ENCODE measurements around the gene FGGY.

FGGY gene

DNA sequence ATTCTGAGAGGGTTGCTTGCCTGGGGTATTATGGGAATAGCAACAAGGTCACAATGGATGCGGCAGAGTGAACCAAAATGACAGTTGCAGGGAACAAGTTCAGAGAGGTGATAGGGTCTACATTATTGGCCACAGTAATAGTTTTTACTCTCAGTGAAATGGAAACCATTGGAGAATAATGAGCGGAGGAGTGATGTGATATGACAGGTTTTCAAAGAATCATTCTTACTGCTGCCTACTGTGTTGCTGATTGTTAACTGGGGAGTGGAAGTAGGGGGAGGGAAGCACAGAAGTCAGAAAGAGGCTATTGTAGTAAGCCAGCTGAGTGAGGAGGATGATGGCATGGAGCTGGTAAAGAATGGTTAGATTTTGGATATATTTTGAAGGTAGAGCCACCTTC is 322.7 kb downstream of the FGGY start:
- no peak overlapping the region for H3K4me3 ChIP-seq (ENCODE audit: low read depth in 1 of 2, low read length in 2 of 2)
- H3K9ac ChIP-seq (ENCODE audit: low read depth in 1 of 2, low read length in 2 of 2): no peak overlapping the region

DNA sequence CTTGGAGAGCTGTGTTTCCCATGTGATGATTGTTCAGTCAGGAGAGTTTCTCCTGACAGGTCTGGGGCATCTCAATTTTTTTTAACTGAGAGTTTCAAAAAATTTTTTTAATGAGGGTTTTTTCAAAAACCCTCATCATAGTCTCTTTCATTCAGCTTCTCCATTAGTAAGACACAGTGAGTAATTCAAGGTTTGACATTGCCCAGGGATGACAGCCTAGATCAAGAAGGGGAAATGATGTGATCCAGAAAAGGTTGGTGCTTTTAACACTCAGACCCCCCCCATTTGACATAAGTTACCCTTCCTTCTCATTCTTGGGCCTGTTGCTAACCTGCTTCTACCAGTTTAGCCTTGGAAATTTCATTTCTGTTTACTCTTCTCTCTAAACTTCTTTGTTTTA is 328.5 kb downstream of the FGGY start:
- Histone ChIP-seq H3K27me3 (ENCODE audit: control insufficient read depth in 1 of 2, insufficient read depth in 2 of 2, low read length in 2 of 2) (no peaks in the 10 kb centered on the region), H3K4me3 (ENCODE audit: low read depth in 1 of 2, low read length in 2 of 2) (no peak overlapping the region), H3K36me3 (ENCODE audit: control insufficient read depth in 1 of 2, insufficient read depth in 2 of 2, low read length in 2 of 2) (no peaks in the 10 kb centered on the region), H3K4me1 (ENCODE audit: control insufficient read depth in 1 of 2, insufficient read depth in 2 of 2, low read length in 2 of 2) (no peaks in the 10 kb centered on the region), H3K9me3 (ENCODE audit: control insufficient read depth in 1 of 2, low read length in 2 of 2) (no peaks in the 10 kb centered on the region), H3K9ac (ENCODE audit: low read depth in 1 of 2, low read length in 2 of 2) (no peak overlapping the region), H3K27ac (ENCODE audit: low read depth, low read length) (no peak overlapping the region)

More for the DNA sequence above, 322.7 kb downstream of the FGGY start:
- Histone ChIP-seq H3K27ac (ENCODE audit: low read depth, low read length) (no peak overlapping the region), H3K4me1 (ENCODE audit: control insufficient read depth in 1 of 2, insufficient read depth in 2 of 2, low read length in 2 of 2) (no peaks in the 10 kb centered on the region), H3K9me3 (ENCODE audit: control insufficient read depth in 1 of 2, low read length in 2 of 2) (no peaks in the 10 kb centered on the region), H3K36me3 (ENCODE audit: control insufficient read depth in 1 of 2, insufficient read depth in 2 of 2, low read length in 2 of 2) (no peaks in the 10 kb centered on the region), H3K27me3 (ENCODE audit: control insufficient read depth in 1 of 2, insufficient read depth in 2 of 2, low read length in 2 of 2) (no peaks in the 10 kb centered on the region)

DNA sequence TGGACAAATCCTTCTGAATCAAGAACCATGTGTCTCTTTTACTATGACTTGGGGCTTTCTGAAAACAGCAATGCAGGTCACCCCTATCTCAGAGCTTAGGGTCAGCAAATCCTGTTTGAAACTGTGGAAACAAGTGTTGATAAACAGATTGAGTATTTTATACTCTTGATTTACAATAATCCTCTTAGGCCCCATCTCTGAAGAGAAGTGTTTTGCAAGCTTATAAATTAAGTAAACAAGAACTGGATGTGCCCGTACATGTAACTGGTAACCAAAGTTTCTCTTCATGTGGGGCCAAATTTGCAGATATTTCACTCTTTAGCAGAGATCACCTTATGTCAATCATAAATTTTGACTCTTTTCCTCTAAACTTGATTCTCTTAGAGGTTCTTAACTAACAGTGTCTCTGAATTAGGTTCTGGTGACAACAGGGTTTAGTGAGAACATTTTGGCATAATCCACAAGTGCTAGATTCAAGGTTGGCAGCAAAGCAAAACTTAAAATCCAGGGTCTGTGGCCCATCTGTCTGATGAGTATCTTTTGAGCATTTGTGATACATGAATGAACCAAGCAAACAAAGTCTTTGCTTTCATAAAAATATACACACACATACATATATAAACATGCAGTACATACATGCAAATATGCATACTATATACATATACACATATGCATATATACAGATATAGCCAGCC is 334.8 kb downstream of the FGGY start:
- H3K27ac ChIP-seq (ENCODE audit: low read depth, low read length): no peak overlapping the region
- no peaks in the 10 kb centered on the region for H3K9me3 ChIP-seq (ENCODE audit: control insufficient read depth in 1 of 2, low read length in 2 of 2)
- H3K36me3 ChIP-seq (ENCODE audit: control insufficient read depth in 1 of 2, insufficient read depth in 2 of 2, low read length in 2 of 2): no peaks in the 10 kb centered on the region
- H3K9ac ChIP-seq (ENCODE audit: low read depth in 1 of 2, low read length in 2 of 2): no peak overlapping the region
- H3K4me1 ChIP-seq (ENCODE audit: control insufficient read depth in 1 of 2, insufficient read depth in 2 of 2, low read length in 2 of 2): no peaks in the 10 kb centered on the region
- H3K27me3 ChIP-seq (ENCODE audit: control insufficient read depth in 1 of 2, insufficient read depth in 2 of 2, low read length in 2 of 2): no peaks in the 10 kb centered on the region
- no peak overlapping the region for H3K4me3 ChIP-seq (ENCODE audit: low read depth in 1 of 2, low read length in 2 of 2)

DNA sequence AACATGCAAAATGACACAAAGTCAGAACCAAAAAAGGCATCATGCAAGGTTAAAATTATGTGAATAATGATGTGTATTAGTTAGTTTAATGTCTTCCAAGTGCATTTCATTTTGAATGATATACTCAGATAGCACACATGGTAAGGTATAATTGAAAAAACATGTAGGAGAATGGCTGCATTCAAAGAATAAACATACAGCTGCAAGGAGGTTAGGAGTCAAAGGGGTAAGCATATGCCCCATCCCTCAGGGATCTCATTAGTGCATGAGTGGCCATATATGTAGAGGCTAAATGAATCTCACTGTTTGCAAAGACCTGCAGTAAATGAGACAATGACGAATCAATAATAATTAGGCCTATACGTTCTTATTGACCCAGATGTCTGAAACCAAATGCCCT is 338.2 kb downstream of the FGGY start:
- no peak overlapping the region for H3K27ac ChIP-seq (ENCODE audit: low read depth, low read length)
- no peaks in the 10 kb centered on the region for H3K27me3 ChIP-seq (ENCODE audit: control insufficient read depth in 1 of 2, insufficient read depth in 2 of 2, low read length in 2 of 2)
- H3K9me3 ChIP-seq (ENCODE audit: control insufficient read depth in 1 of 2, low read length in 2 of 2): no peaks in the 10 kb centered on the region
- H3K4me3 ChIP-seq (ENCODE audit: low read depth in 1 of 2, low read length in 2 of 2): no peak overlapping the region
- H3K4me1 ChIP-seq (ENCODE audit: control insufficient read depth in 1 of 2, insufficient read depth in 2 of 2, low read length in 2 of 2): peaks cover 0 to 5% of the 10 kb centered on the region in 2 donors
- H3K9ac ChIP-seq (ENCODE audit: low read depth in 1 of 2, low read length in 2 of 2): no peak overlapping the region
- H3K36me3 ChIP-seq (ENCODE audit: control insufficient read depth in 1 of 2, insufficient read depth in 2 of 2, low read length in 2 of 2): no peaks in the 10 kb centered on the region

DNA sequence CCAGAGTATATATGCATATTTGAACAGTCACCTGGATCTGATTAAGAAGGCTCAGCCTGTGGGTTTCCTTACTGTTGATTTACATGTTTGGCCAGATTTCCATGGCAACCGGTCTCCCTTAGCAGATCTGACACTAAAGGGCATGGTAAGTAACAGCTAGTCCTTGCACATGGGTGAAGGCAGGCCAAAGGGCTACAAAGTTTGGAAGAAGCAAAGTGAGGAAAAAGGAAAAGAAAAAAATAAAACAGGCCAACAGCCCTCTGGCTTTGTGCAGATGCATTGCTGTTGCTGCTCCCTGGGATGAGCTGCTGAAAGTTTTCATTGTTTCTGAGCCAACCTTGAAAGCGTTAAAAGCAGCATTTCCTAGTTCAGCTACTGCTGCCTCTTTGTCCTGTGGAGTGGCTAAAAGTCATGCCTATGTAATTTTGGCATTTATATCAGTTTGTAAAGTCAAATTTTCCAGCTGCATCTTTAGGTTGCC is 341.4 kb downstream of the FGGY start:
- Histone ChIP-seq H3K4me1 (ENCODE audit: control insufficient read depth in 1 of 2, insufficient read depth in 2 of 2, low read length in 2 of 2) (peaks cover 0 to 5% of the 10 kb centered on the region in 2 donors), H3K9me3 (ENCODE audit: control insufficient read depth in 1 of 2, low read length in 2 of 2) (no peaks in the 10 kb centered on the region), H3K27me3 (ENCODE audit: control insufficient read depth in 1 of 2, insufficient read depth in 2 of 2, low read length in 2 of 2) (no peaks in the 10 kb centered on the region), H3K27ac (ENCODE audit: low read depth, low read length) (no peak overlapping the region), H3K9ac (ENCODE audit: low read depth in 1 of 2, low read length in 2 of 2) (no peak overlapping the region), H3K36me3 (ENCODE audit: control insufficient read depth in 1 of 2, insufficient read depth in 2 of 2, low read length in 2 of 2) (no peaks in the 10 kb centered on the region), H3K4me3 (ENCODE audit: low read depth in 1 of 2, low read length in 2 of 2) (no peak overlapping the region)

DNA sequence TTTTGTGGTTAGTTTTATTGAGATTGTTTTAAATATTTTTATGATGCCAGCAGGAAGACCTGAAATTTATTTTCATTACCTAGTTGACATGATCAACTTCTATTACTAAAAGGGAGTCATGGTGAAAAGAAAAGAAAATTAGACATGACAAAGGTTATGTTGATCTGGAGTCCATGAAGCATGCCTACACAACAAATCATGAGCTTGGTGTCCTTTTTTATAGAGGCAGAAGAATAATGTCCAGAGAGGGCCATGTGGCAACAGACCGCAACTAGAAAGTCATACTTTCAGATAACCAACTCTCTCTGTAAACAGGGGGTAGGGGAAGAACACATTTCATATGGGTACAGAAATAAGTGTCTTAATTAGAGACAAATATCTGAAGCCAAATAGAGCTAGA is 342.4 kb downstream of the FGGY start:
- H3K9me3 ChIP-seq (ENCODE audit: control insufficient read depth in 1 of 2, low read length in 2 of 2): no peaks in the 10 kb centered on the region

DNA sequence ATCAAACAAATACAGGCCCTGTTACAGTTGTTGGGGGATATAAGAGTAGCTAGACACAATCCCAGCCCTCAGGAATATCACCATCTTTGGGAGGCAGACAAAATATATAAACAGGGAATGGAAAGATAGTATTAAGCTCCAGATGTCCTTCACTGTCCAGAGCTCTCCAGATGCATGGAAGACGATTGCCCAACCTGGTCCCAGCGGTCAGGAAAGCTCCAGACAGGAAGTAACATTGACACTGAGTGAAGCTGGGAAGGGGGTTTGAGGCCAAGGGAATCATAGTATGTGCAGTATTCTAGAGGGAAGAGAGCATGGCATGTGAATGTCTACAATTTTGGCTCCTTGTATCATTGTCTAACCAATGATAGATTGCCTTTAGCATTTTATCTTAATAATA is 344.0 kb downstream of the FGGY start:
- Histone ChIP-seq H3K4me1 (ENCODE audit: control insufficient read depth in 1 of 2, insufficient read depth in 2 of 2, low read length in 2 of 2) (peaks cover 0 to 5% of the 10 kb centered on the region in 2 donors), H3K27me3 (ENCODE audit: control insufficient read depth in 1 of 2, insufficient read depth in 2 of 2, low read length in 2 of 2) (no peaks in the 10 kb centered on the region), H3K4me3 (ENCODE audit: low read depth in 1 of 2, low read length in 2 of 2) (no peak overlapping the region), H3K27ac (ENCODE audit: low read depth, low read length) (no peak overlapping the region), H3K9ac (ENCODE audit: low read depth in 1 of 2, low read length in 2 of 2) (no peak overlapping the region), H3K36me3 (ENCODE audit: control insufficient read depth in 1 of 2, insufficient read depth in 2 of 2, low read length in 2 of 2) (no peaks in the 10 kb centered on the region), H3K9me3 (ENCODE audit: control insufficient read depth in 1 of 2, low read length in 2 of 2) (no peaks in the 10 kb centered on the region)

More for the DNA sequence above, 342.4 kb downstream of the FGGY start:
- H3K4me1 ChIP-seq (ENCODE audit: control insufficient read depth in 1 of 2, insufficient read depth in 2 of 2, low read length in 2 of 2): peaks cover 0 to 5% of the 10 kb centered on the region in 2 donors
- H3K4me3 ChIP-seq (ENCODE audit: low read depth in 1 of 2, low read length in 2 of 2): no peak overlapping the region
- H3K9ac ChIP-seq (ENCODE audit: low read depth in 1 of 2, low read length in 2 of 2): no peak overlapping the region
- H3K36me3 ChIP-seq (ENCODE audit: control insufficient read depth in 1 of 2, insufficient read depth in 2 of 2, low read length in 2 of 2): no peaks in the 10 kb centered on the region
- no peaks in the 10 kb centered on the region for H3K27me3 ChIP-seq (ENCODE audit: control insufficient read depth in 1 of 2, insufficient read depth in 2 of 2, low read length in 2 of 2)
- H3K27ac ChIP-seq (ENCODE audit: low read depth, low read length): no peak overlapping the region

DNA sequence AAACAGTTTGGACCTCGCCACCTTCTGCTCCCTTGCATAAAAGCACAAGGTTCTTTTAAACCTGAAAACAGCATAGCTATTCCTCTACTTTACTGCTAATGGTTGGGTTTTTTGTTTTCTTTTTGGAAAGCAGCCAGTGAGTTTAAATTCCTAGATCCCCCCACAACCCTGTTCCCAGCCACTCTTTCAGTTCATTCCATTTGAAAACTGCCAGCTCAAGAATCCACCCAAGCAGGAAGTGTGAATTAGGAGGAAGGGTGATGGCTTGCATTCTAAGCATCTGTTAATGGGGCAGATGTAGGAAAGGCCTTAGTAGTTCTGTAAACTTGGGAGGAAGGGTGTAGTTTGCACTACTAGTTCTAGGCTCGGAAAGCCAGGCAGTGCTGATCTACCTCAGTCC is 344.9 kb downstream of the FGGY start:
- no peak overlapping the region for H3K4me3 ChIP-seq (ENCODE audit: low read depth in 1 of 2, low read length in 2 of 2)
- no peaks in the 10 kb centered on the region for H3K9me3 ChIP-seq (ENCODE audit: control insufficient read depth in 1 of 2, low read length in 2 of 2)
- H3K27ac ChIP-seq (ENCODE audit: low read depth, low read length): no peak overlapping the region
- no peaks in the 10 kb centered on the region for H3K27me3 ChIP-seq (ENCODE audit: control insufficient read depth in 1 of 2, insufficient read depth in 2 of 2, low read length in 2 of 2)
- H3K36me3 ChIP-seq (ENCODE audit: control insufficient read depth in 1 of 2, insufficient read depth in 2 of 2, low read length in 2 of 2): no peaks in the 10 kb centered on the region
- peaks cover 0 to 5% of the 10 kb centered on the region in 2 donors for H3K4me1 ChIP-seq (ENCODE audit: control insufficient read depth in 1 of 2, insufficient read depth in 2 of 2, low read length in 2 of 2)
- no peak overlapping the region for H3K9ac ChIP-seq (ENCODE audit: low read depth in 1 of 2, low read length in 2 of 2)

DNA sequence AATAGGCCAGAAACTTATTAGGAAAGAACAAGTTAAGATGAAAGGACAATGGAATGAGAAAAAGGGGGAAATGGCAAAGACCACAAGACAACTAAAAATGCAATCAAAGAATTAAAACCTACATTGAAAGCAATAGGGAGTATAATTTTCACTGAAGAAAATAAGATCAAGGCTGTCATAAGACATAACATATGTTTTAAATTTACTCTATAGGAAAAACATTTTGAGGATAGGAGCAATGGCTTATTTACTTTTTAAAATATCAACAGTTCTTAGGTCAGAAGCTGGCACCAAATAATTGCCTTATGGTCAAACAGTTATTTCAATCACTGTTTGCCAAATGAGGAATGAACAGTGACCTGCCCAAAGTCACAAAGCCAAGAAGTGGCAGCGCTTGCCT is 346.6 kb downstream of the FGGY start:
- Histone ChIP-seq H3K9ac (ENCODE audit: low read depth in 1 of 2, low read length in 2 of 2) (no peak overlapping the region), H3K9me3 (ENCODE audit: control insufficient read depth in 1 of 2, low read length in 2 of 2) (no peaks in the 10 kb centered on the region), H3K27ac (ENCODE audit: low read depth, low read length) (no peak overlapping the region), H3K4me1 (ENCODE audit: control insufficient read depth in 1 of 2, insufficient read depth in 2 of 2, low read length in 2 of 2) (no peaks in the 10 kb centered on the region), H3K4me3 (ENCODE audit: low read depth in 1 of 2, low read length in 2 of 2) (no peak overlapping the region), H3K27me3 (ENCODE audit: control insufficient read depth in 1 of 2, insufficient read depth in 2 of 2, low read length in 2 of 2) (no peaks in the 10 kb centered on the region), H3K36me3 (ENCODE audit: control insufficient read depth in 1 of 2, insufficient read depth in 2 of 2, low read length in 2 of 2) (no peaks in the 10 kb centered on the region)

DNA sequence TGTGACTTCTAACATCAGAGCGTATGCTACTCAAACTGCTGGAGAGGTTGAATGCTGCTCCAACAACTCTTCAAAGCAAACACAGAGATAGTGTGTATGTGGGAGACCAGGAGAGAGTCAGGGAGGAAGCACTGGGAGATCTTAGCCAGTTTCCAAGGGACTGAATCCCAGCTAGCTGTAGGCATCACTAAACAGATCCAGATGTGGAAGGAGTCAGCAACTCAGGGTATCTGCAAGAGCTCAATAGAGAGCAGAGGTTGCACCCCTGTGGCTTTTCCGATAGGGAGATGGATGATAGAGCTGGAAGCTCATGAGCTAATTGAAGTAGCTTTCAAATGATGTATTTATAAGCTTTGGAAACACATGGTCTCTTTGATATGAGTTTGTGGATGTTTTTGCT is 349.0 kb downstream of the FGGY start:
- H3K9ac ChIP-seq (ENCODE audit: low read depth in 1 of 2, low read length in 2 of 2): no peak overlapping the region
- no peaks in the 10 kb centered on the region for H3K9me3 ChIP-seq (ENCODE audit: control insufficient read depth in 1 of 2, low read length in 2 of 2)
- H3K27ac ChIP-seq (ENCODE audit: low read depth, low read length): no peak overlapping the region
- H3K4me1 ChIP-seq (ENCODE audit: control insufficient read depth in 1 of 2, insufficient read depth in 2 of 2, low read length in 2 of 2): no peaks in the 10 kb centered on the region
- H3K36me3 ChIP-seq (ENCODE audit: control insufficient read depth in 1 of 2, insufficient read depth in 2 of 2, low read length in 2 of 2): no peaks in the 10 kb centered on the region
- no peak overlapping the region for H3K4me3 ChIP-seq (ENCODE audit: low read depth in 1 of 2, low read length in 2 of 2)
- no peaks in the 10 kb centered on the region for H3K27me3 ChIP-seq (ENCODE audit: control insufficient read depth in 1 of 2, insufficient read depth in 2 of 2, low read length in 2 of 2)
